H1 (cell line): ENCODE results near the gene GARNL3. TPM values are rescaled to one million over a fixed set of nuclear protein-coding genes. Genes with fewer than 3 reads are reported as not detected.

Experiments used
- CTCF ChIA-PET: fragments of 300-600 bp; sonication (Branson Sonifier 250); formaldehyde crosslinking; loops from one replicate; lab custom pipeline; 2021; ENCODE audit not compliant: partially characterized antibody; lab: Charles Lee
- POLR2A ChIA-PET: fragments of 300-600 bp; sonication (Branson Sonifier 250); formaldehyde crosslinking; loops from one replicate; lab custom pipeline; 2021; ENCODE audit warnings: inconsistent platforms; ENCODE audit not compliant: partially characterized antibody; lab: Charles Lee
- DNase-seq, 2 experiments: peaks; one replicate each; pipeline versions ENCODE4 v3.0.0 to v3.0.0-alpha.2; 2010 to 2022; ENCODE audit warnings: low spot score in 2 of 2, low read depth in 1 of 2, mixed read lengths in 1 of 2
- FAIRE-seq: peaks from 2 replicates; lab custom pipeline; 2011; peaks lifted over from hg19 to GRCh38; lab: Jason Lieb, UNC
- H2AFZ ChIP-seq: 2 replicates; pipeline ENCODE4 v1.8.1; 2012; ENCODE audit warnings: low read length, inconsistent platforms
- H2AK5ac ChIP-seq: 2 replicates; pipeline ENCODE4 v1.6.1; 2013; ENCODE audit warnings: low read depth, low read length
- H2BK120ac ChIP-seq: replicated peaks from 2 replicates; pipeline ENCODE3; 2013; ENCODE audit warnings: low read depth, low read length, inconsistent platforms
- H2BK12ac ChIP-seq: 2 replicates; pipeline ENCODE4 v1.6.1; 2013; ENCODE audit warnings: low read depth, low read length
- H2BK15ac ChIP-seq: 2 replicates; pipeline ENCODE4 v1.6.1; 2013; ENCODE audit warnings: low read length
- H2BK20ac ChIP-seq: 2 replicates; pipeline ENCODE4 v1.6.1; 2013; ENCODE audit warnings: low read length
- H2BK5ac ChIP-seq: 2 replicates; pipeline ENCODE4 v1.6.1; 2013; ENCODE audit warnings: low read depth, low read length
- H3K14ac ChIP-seq: 2 replicates; pipeline ENCODE4 v1.6.1; 2013; ENCODE audit warnings: inconsistent platforms; ENCODE audit not compliant: insufficient read length
- H3K18ac ChIP-seq: 2 replicates; pipeline ENCODE4 v1.6.1; 2013; ENCODE audit warnings: low read length; ENCODE audit errors: extremely low read depth
- H3K23ac ChIP-seq: 2 replicates; pipeline ENCODE4 v1.6.1; 2013; ENCODE audit warnings: inconsistent platforms; ENCODE audit not compliant: insufficient read length
- H3K23me2 ChIP-seq: 2 replicates; pipeline ENCODE4 v1.6.1; 2013; ENCODE audit warnings: low read depth, low read length
- H3K27ac ChIP-seq: 2 replicates; pipeline ENCODE4 v1.6.1; 2011; ENCODE audit warnings: low read depth, low read length, inconsistent platforms
- H3K27me3 ChIP-seq, 4 experiments: replicated peaks in 1 of 4; 1 replicate in 1 of 4; 2 replicates in 3 of 4; pipeline versions ENCODE4 v1.6.1 to v1.8.1; 2011 to 2013; ENCODE audit warnings: low read length in 3 of 4, mild to moderate bottlenecking in 3 of 4, inconsistent platforms in 2 of 4, mixed read lengths in 2 of 4, moderate library complexity in 1 of 4; ENCODE audit not compliant: control insufficient read depth in 3 of 4, insufficient read depth in 3 of 4; ENCODE audit errors: extremely low read depth in 1 of 4
- H3K36me3 ChIP-seq, 4 experiments: 2 replicates each; pipeline versions ENCODE4 v1.6.1 to v1.8.1; 2011 to 2013; ENCODE audit warnings: mild to moderate bottlenecking in 4 of 4, low read length in 3 of 4, moderate library complexity in 2 of 4, control low read depth in 1 of 4, inconsistent platforms in 1 of 4; ENCODE audit not compliant: insufficient read depth in 4 of 4, control insufficient read depth in 2 of 4
- H3K4ac ChIP-seq: replicated peaks from 2 replicates; pipeline ENCODE3; 2013; ENCODE audit warnings: low read length, low read depth, mixed read lengths, inconsistent platforms; ENCODE audit not compliant: insufficient read length
- H3K4me1 ChIP-seq, 4 experiments: replicated peaks in 1 of 4; 1 replicate in 1 of 4; 2 replicates in 3 of 4; pipeline versions ENCODE4 v1.6.1 to v1.8.1; 2011 to 2013; ENCODE audit warnings: low read length in 3 of 4, inconsistent platforms in 2 of 4, mixed read lengths in 1 of 4; ENCODE audit not compliant: insufficient read depth in 4 of 4, control insufficient read depth in 3 of 4
- H3K4me2 ChIP-seq, 2 experiments: 2 replicates each; pipeline versions ENCODE4 v1.6.1 to v1.8.1; 2011 to 2013; ENCODE audit warnings: low read depth in 2 of 2, low read length in 2 of 2, control low read depth in 1 of 2, inconsistent platforms in 1 of 2, mild to moderate bottlenecking in 1 of 2; ENCODE audit not compliant: insufficient read depth in 1 of 2
- H3K4me3 ChIP-seq, 4 experiments: fragments of 200-600, 300-600 bp in 1 of 4; sonication (generic), shearing (Covaris generic), sonication (Bioruptor Twin) in 1 of 4; 2 replicates each; pipeline versions ENCODE4 v1.5.1 to v1.8.1; 2011 to 2016; ENCODE audit warnings: low read length in 4 of 4, low read depth in 3 of 4, control low read depth in 2 of 4, inconsistent platforms in 2 of 4, mild to moderate bottlenecking in 2 of 4, mixed read lengths in 1 of 4, moderate library complexity in 1 of 4; ENCODE audit not compliant: insufficient read depth in 2 of 4; ENCODE audit errors: extremely low read depth in 1 of 4
- H3K56ac ChIP-seq: replicated peaks from 2 replicates; pipeline ENCODE3; 2013; ENCODE audit warnings: low read depth, mild to moderate bottlenecking, mixed read lengths, low read length, inconsistent platforms; ENCODE audit not compliant: insufficient read length
- H3K79me1 ChIP-seq: 2 replicates; pipeline ENCODE4 v1.6.1; 2013; ENCODE audit warnings: low read depth, low read length, control low read depth
- H3K79me2 ChIP-seq, 2 experiments: 2 replicates each; pipeline versions ENCODE4 v1.6.1 to v1.8.1; 2012 to 2013; ENCODE audit warnings: low read length in 2 of 2, mild to moderate bottlenecking in 2 of 2, inconsistent platforms in 1 of 2; ENCODE audit not compliant: insufficient read depth in 2 of 2, control insufficient read depth in 1 of 2
- H3K9ac ChIP-seq, 4 experiments: replicated peaks in 1 of 4; 1 replicate in 1 of 4; 2 replicates in 3 of 4; pipeline versions ENCODE4 v1.6.1 to v1.8.1; 2011 to 2013; ENCODE audit warnings: low read depth in 3 of 4, low read length in 3 of 4, control low read depth in 2 of 4, mild to moderate bottlenecking in 2 of 4, moderate library complexity in 2 of 4, inconsistent platforms in 1 of 4; ENCODE audit errors: extremely low read depth in 1 of 4
- H3K9me3 ChIP-seq, 2 experiments: 2 replicates each; pipeline versions ENCODE4 v1.6.1 to v1.8.1; 2012 to 2013; ENCODE audit warnings: mild to moderate bottlenecking in 2 of 2, moderate library complexity in 2 of 2, control low read depth in 1 of 2, inconsistent platforms in 1 of 2, low read depth in 1 of 2, low read length in 1 of 2, mixed read lengths in 1 of 2; ENCODE audit not compliant: insufficient read depth in 2 of 2
- H4K20me1 ChIP-seq, 2 experiments: replicated peaks in 1 of 2; 2 replicates each; pipeline versions ENCODE3 to v1.8.1; 2011 to 2013; ENCODE audit warnings: inconsistent platforms in 2 of 2, low read length in 2 of 2, mild to moderate bottlenecking in 1 of 2; ENCODE audit not compliant: insufficient read depth in 2 of 2, control insufficient read depth in 1 of 2
- H4K5ac ChIP-seq: 2 replicates; pipeline ENCODE4 v1.6.1; 2013; ENCODE audit warnings: low read length, low read depth, mixed read lengths, inconsistent platforms; ENCODE audit not compliant: insufficient read length
- H4K8ac ChIP-seq: 2 replicates; pipeline ENCODE4 v1.8.0; 2013; ENCODE audit warnings: mild to moderate bottlenecking, moderate library complexity, low read length, inconsistent platforms; ENCODE audit not compliant: insufficient read depth; ENCODE audit errors: extremely low read depth
- H4K91ac ChIP-seq: replicated peaks from 2 replicates; pipeline ENCODE3; 2013; ENCODE audit warnings: low read length, mixed read lengths, inconsistent platforms; ENCODE audit not compliant: insufficient read length
- BCL11A ChIP-seq, 2 experiments: IDR thresholded peaks; one replicate each; pipeline ENCODE4 v1.6.1; 2011; ENCODE audit warnings: low read depth in 2 of 2, low read length in 2 of 2, mild to moderate bottlenecking in 2 of 2
- BRCA1 ChIP-seq: IDR thresholded peaks from 2 replicates; pipeline ENCODE4 v1.6.1; 2012; ENCODE audit warnings: low read depth, low read length, improper control_type of control experiment
- EGR1 ChIP-seq: IDR thresholded peaks from 2 replicates; pipeline ENCODE4 v1.6.1; 2011; ENCODE audit warnings: low read depth, low read length, borderline replicate concordance
- EZH2 ChIP-seq: fragments of 200-600 bp; sonication (generic); IDR thresholded peaks from 2 replicates; pipeline ENCODE4 v1.7.1; 2012; ENCODE audit warnings: low read depth, mild to moderate bottlenecking, moderate library complexity, low read length, inconsistent platforms; ENCODE audit not compliant: severe bottlenecking
- KDM1A ChIP-seq: fragments of 200-600, 300-600 bp; sonication (generic); IDR thresholded peaks from 2 replicates; pipeline ENCODE4 v1.7.1; 2016; ENCODE audit warnings: mild to moderate bottlenecking, low read length, borderline replicate concordance
- POLR2AphosphoS5 ChIP-seq: IDR thresholded peaks from 2 replicates; pipeline ENCODE4 v1.6.1; 2011; ENCODE audit warnings: low read depth, low read length
- RAD21 ChIP-seq, 2 experiments: IDR thresholded peaks in 1 of 2; conservative IDR thresholded peaks in 1 of 2; 2 replicates each; pipeline ENCODE4 v1.6.1; 2011; ENCODE audit warnings: low read depth in 2 of 2, low read length in 2 of 2, improper control_type of control experiment in 1 of 2, inconsistent platforms in 1 of 2, mild to moderate bottlenecking in 1 of 2, moderate library complexity in 1 of 2
- RNF2 ChIP-seq: fragments of 200-900, 300-1000 bp; sonication (generic); IDR thresholded peaks from 2 replicates; pipeline ENCODE4 v1.7.1; 2016; ENCODE audit warnings: borderline replicate concordance, low read depth, mild to moderate bottlenecking, antibody characterized with exemption, low read length; ENCODE audit not compliant: poor library complexity, severe bottlenecking; ENCODE audit errors: missing control alignments
- TBP ChIP-seq: IDR thresholded peaks from 2 replicates; pipeline ENCODE4 v1.6.1; 2011; ENCODE audit warnings: low read depth, low read length, improper control_type of control experiment
- ZNF274 ChIP-seq: IDR thresholded peaks from 2 replicates; pipeline ENCODE4 v1.7.0; 2012; ENCODE audit warnings: low read length, borderline replicate concordance; ENCODE audit errors: extremely low read depth
- WGBS, 2 experiments: shearing (Covaris generic) in 1 of 2; methylation state at CpG; one replicate each; pipeline versions ENCODE4 v1.1.6 to v1.1.7; 2013 to 2015; ENCODE audit warnings: low lambda C conversion rate in 2 of 2, mixed read lengths in 2 of 2, inconsistent platforms in 1 of 2, low coverage in 1 of 2, missing lambda C conversion rate in 1 of 2; ENCODE audit not compliant: insufficient replicate concordance in 2 of 2, insufficient coverage in 1 of 2, insufficient read length in 1 of 2; ENCODE audit errors: extremely low coverage in 1 of 2, missing lambda C conversion rate in 1 of 2; 5-methylcytosine and 5-hydroxymethylcytosine counted together
- polyA plus RNA-seq, 7 experiments: library from polyadenylated mRNA; depleted of rRNA in 3 of 7; stranded (reverse) in 5 of 7; unstranded in 2 of 7; fragments of >200 nt in 5 of 7; fragments of 200-250 nt in 2 of 7; gene quantifications; 1 replicate in 5 of 7; 2 replicates in 1 of 7; 4 replicates in 1 of 7; pipeline versions ENCODE4 v1.2.1 to v1.2.3, GENCODE V29; 2011 to 2013; ENCODE audit warnings: missing spikeins in 2 of 7, mixed read lengths in 2 of 7
- total RNA-seq: library from RNA; stranded (reverse); fragmentation: NEBNext Ultra II Directional; extraction: Animal tissue kit (Norgen Biotek cat#: 25700); gene quantifications from 2 replicates; pipeline ENCODE4 v1.2.1, GENCODE V29; 2021
- TF ChIP-seq, protein P1 (sequence below): IDR thresholded peaks from 2 replicates; pipeline ENCODE4 v1.6.1; 2012; ENCODE audit warnings: inconsistent platforms

The GARNL3 gene
- total and polyA plus RNA-seq, 2 of the 8 experiments (the other 6 are each of a cell fraction or from before 2014, with no cell fraction given), result 6.5 to 18.3 TPM

DNA sequence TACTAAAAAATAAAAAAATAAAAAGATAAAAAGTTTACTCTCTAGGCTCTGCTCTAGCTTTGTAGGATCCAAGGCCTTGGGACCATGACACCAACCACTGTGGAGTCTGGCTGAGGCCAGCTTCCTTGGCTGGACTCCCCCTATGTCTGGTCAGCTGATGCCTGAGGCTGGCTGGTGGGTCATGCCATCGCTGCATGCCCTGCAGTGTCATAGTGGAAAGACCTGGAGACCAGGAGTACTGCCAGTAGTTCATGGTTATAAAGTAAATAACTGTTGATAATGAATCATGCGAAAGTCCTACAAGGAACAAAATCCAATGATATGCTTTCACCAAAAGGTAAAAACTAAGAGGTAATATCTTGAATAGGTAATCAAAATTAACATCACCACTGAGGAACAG lies 43.2 kb downstream of the GARNL3 start:
- Histone ChIP-seq H3K27me3 (no peaks in the 10 kb centered on the region), H3K4me3 (no peak overlapping the region), H4K20me1 (no peaks in the 10 kb centered on the region), H3K79me2 (no peaks in the 10 kb centered on the region), H4K91ac (no peak overlapping the region), H3K4ac (no peak overlapping the region), H3K18ac (no peak overlapping the region), H3K23me2 (no peaks in the 10 kb centered on the region), H3K4me1 (no peaks in the 10 kb centered on the region), H2AFZ (no peak overlapping the region), H3K23ac (no peak overlapping the region), H3K9ac (no peak overlapping the region), H2BK120ac (no peak overlapping the region), H3K14ac (no peak overlapping the region), H2BK5ac (no peak overlapping the region), H3K56ac (no peak overlapping the region), H4K5ac (no peak overlapping the region), H2BK20ac (no peak overlapping the region)
- POLR2A ChIA-PET, result interaction anchor here (1.4 kb wide), 1 partner anchor 116 kb away, joined by 4 read pairs; the partner anchor contains the start of gene ZNF79
- WGBS, 2 experiments, result 100% methylated on average over 2 of the region's 2 CpGs; no CpG with 5 or more reads in 1 of the 2 experiments
- DNase-seq, result no peak
- TF ChIP-seq, protein P1, sequence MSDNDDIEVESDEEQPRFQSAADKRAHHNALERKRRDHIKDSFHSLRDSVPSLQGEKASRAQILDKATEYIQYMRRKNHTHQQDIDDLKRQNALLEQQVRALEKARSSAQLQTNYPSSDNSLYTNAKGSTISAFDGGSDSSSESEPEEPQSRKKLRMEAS, result no peak
- TF ChIP-seq RAD21 (IDR thresholded peaks at IDR 0.05 in 1 of 2, conservative IDR thresholded peaks at IDR 0.05 in 1 of 2; ENCODE audit: low read depth in 2 of 2, low read length in 2 of 2), result no peak
- TF ChIP-seq EZH2, result no peak
- no peak for TF ChIP-seq BRCA1
- TF ChIP-seq BCL11A (IDR thresholded peaks at IDR 0.05; ENCODE audit: low read depth in 2 of 2, low read length in 2 of 2), result no peak
- TF ChIP-seq RNF2, result no peak
- no peak for TF ChIP-seq TBP
- no peak for TF ChIP-seq ZNF274
- TF ChIP-seq POLR2AphosphoS5, result no peak
- no peak for TF ChIP-seq EGR1
- TF ChIP-seq KDM1A, result no peak
- TF ChIP-seq, all 59 proteins: peak for 0
- H3K4me2 ChIP-seq, result no peak overlapping the region
- no peak overlapping the region for H2BK12ac ChIP-seq
- CTCF ChIA-PET, result interaction anchor here (0.8 to 2.0 kb wide), 4 partner anchors 11 to 93 kb away, joined by 3 to 6 read pairs (median 3); no protein-coding TSS in a partner anchor
- H3K9me3 ChIP-seq, result no peaks in the 10 kb centered on the region
- H2BK15ac ChIP-seq, result no peak overlapping the region
- H3K79me1 ChIP-seq, result no peaks in the 10 kb centered on the region
- no peak overlapping the region for H4K8ac ChIP-seq
- no peak overlapping the region for H3K27ac ChIP-seq
- no peak overlapping the region for H2AK5ac ChIP-seq
- H3K36me3 ChIP-seq, result no peaks in the 10 kb centered on the region
- no peak for FAIRE-seq
